GM23248 (cell line): ENCODE measurements around the gene CCDC78. TPM values are rescaled to one million over a fixed set of nuclear protein-coding genes. Genes with fewer than 3 reads are reported as not detected.
A peak's percentile ranks its signal among the peaks of the same experiment; 100 is the strongest.

Source experiments
- DNase-seq: peaks from one replicate; pipeline ENCODE4 v3.0.0-alpha.2; 2015
- H2AFZ ChIP-seq: fragments of 200-600 bp; sonication (generic); 2 replicates; pipeline ENCODE4 v1.6.1; 2016; ENCODE audit warnings: antibody characterized with exemption
- H3F3A ChIP-seq: fragments of 200-600 bp; sonication (generic); 2 replicates; pipeline ENCODE4 v1.6.1; 2016; ENCODE audit warnings: mild to moderate bottlenecking, antibody characterized with exemption, mixed run types; ENCODE audit not compliant: insufficient read depth
- H3K27ac ChIP-seq: fragments of 200-600 bp; sonication (generic); 2 replicates; pipeline ENCODE4 v1.5.1; 2016; ENCODE audit warnings: mild to moderate bottlenecking
- H3K27me3 ChIP-seq: fragments of 200-600 bp; sonication (generic); replicated peaks from 2 replicates; pipeline ENCODE4 v1.6.1; 2016; ENCODE audit warnings: mild to moderate bottlenecking; ENCODE audit not compliant: insufficient read depth
- H3K36me3 ChIP-seq: fragments of 200-600 bp; sonication (generic); 2 replicates; pipeline ENCODE4 v1.6.1; 2016; ENCODE audit warnings: low read depth, mild to moderate bottlenecking
- H3K4me1 ChIP-seq: fragments of 200-600 bp; sonication (generic); 2 replicates; pipeline ENCODE4 v1.6.1; 2016; ENCODE audit warnings: mild to moderate bottlenecking; ENCODE audit not compliant: insufficient read depth
- H3K4me2 ChIP-seq: fragments of 200-600 bp; sonication (generic); one replicate; pipeline ENCODE4 v1.6.1; 2016; ENCODE audit warnings: mild to moderate bottlenecking; ENCODE audit not compliant: unreplicated experiment
- H3K4me3 ChIP-seq: fragments of 200-600 bp; sonication (generic); 2 replicates; pipeline ENCODE4 v1.5.1; 2016; ENCODE audit warnings: mild to moderate bottlenecking
- H3K79me2 ChIP-seq: fragments of 200-600 bp; sonication (generic); 2 replicates; pipeline ENCODE4 v1.6.1; 2016; ENCODE audit warnings: mild to moderate bottlenecking; ENCODE audit not compliant: insufficient read depth
- H3K9ac ChIP-seq: fragments of 200-600 bp; sonication (generic); 2 replicates; pipeline ENCODE4 v1.6.1; 2016; ENCODE audit warnings: mild to moderate bottlenecking
- H3K9me2 ChIP-seq: fragments of 200-600 bp; sonication (generic); 2 replicates; pipeline ENCODE4 v1.6.1; 2016; ENCODE audit warnings: mixed run types, mild to moderate bottlenecking, moderate library complexity; ENCODE audit not compliant: insufficient read depth
- H3K9me3 ChIP-seq: fragments of 200-600 bp; sonication (generic); one replicate; pipeline ENCODE4 v1.6.1; 2017; ENCODE audit warnings: low read depth
- H4K20me1 ChIP-seq: fragments of 200-600 bp; sonication (generic); 2 replicates; pipeline ENCODE4 v1.6.0; 2016; ENCODE audit not compliant: insufficient read depth
- EZH2 ChIP-seq: fragments of 200-600 bp; sonication (generic); IDR thresholded peaks from 2 replicates; pipeline ENCODE4 v1.6.1; 2018; ENCODE audit warnings: antibody characterized with exemption, mild to moderate bottlenecking; ENCODE audit not compliant: insufficient read depth, poor library complexity, severe bottlenecking
- EZH2phosphoT487 ChIP-seq: fragments of 200-600 bp; sonication (generic); IDR thresholded peaks from 2 replicates; pipeline ENCODE4 v1.6.1; 2018; ENCODE audit warnings: antibody characterized with exemption, moderate library complexity, mild to moderate bottlenecking, low read depth; ENCODE audit not compliant: insufficient read depth
- WGBS, 2 experiments: methylation state at CpG; one replicate each; pipeline ENCODE4 v1.1.6; 2015 to 2017; ENCODE audit warnings: low lambda C conversion rate in 2 of 2, low coverage in 1 of 2; ENCODE audit errors: missing lambda C conversion rate in 2 of 2; 5-methylcytosine and 5-hydroxymethylcytosine counted together
- in situ Hi-C: fragments of 300-500 bp; cut with MboI; formaldehyde crosslinking; loops from 2 replicates; pipeline ENCODE4 v1.15.0; 2020
- polyA plus RNA-seq: library from polyadenylated mRNA; unstranded; fragments of >200 nt; fragmentation: Nextera tagmentation; extraction: Ambion mirVana; gene quantifications from 2 replicates; pipeline ENCODE4 v1.2.1, GENCODE V29; 2016
- total RNA-seq: library from RNA; depleted of rRNA; stranded (reverse); fragments of >200 nt; shearing (Covaris generic); gene quantifications from 2 replicates; pipeline ENCODE4 v1.2.3, GENCODE V29; 2014

CCDC78 gene
- total and polyA plus RNA-seq, 2 experiments from 2014 or later = 0.78 to 9.5 TPM

DNA sequence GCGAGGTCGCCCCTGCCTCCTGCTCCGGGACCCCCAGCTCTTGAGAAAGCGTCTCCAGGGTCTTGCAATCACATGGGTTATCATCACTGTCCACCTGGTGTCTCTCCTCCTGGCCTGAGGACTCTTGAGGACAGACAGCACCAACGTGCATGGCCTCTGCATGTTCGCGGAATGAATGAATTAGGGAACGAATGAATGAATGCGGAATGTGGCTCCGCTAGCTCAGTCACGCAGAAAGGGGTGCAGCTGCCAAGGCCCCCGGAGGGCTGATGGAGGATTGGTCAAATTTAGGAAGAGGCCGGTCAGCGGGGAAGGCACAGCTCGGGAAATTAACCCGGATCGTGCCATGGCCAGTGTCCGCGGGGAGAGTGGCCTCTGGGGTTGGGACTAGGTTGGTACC, 23.9 kb downstream of the CCDC78 start:
- in situ Hi-C loops = no loop called here
- Histone ChIP-seq H3K79me2 (no peaks in the 10 kb centered on the region), H3F3A (no peaks in the 10 kb centered on the region), H3K36me3 (no peaks in the 10 kb centered on the region), H3K9me2 (no peaks in the 10 kb centered on the region), H3K4me3 (no peak overlapping the region), H3K27me3 (peaks cover 34% of the 10 kb centered on the region), H3K27ac (no peak overlapping the region), H3K4me2 (no peak overlapping the region), H2AFZ (no peak overlapping the region), H4K20me1 (no peaks in the 10 kb centered on the region), H3K9me3 (no peaks in the 10 kb centered on the region), H3K4me1 (no peaks in the 10 kb centered on the region), H3K9ac (no peak overlapping the region)
- TF ChIP-seq EZH2phosphoT487 (no peak), EZH2 (no peak)
- WGBS, 2 experiments = 72 to 80% methylated on average over 19 of the region's 19 CpGs
- DNase-seq = no peak

GRCh38 chr16:700684-701584, 25.3 kb downstream of the CCDC78 start:
- no peak for TF ChIP-seq EZH2phosphoT487
- TF ChIP-seq EZH2 = no peak
- Histone ChIP-seq H3K9me3 (no peaks in the 10 kb centered on the region), H3K4me1 (no peaks in the 10 kb centered on the region), H3K27ac (no peak overlapping the region), H3K4me3 (no peak overlapping the region), H3F3A (no peaks in the 10 kb centered on the region), H4K20me1 (no peaks in the 10 kb centered on the region), H3K36me3 (no peaks in the 10 kb centered on the region), H3K27me3 (peaks cover 38% of the 10 kb centered on the region), H3K9me2 (no peaks in the 10 kb centered on the region), H3K79me2 (no peaks in the 10 kb centered on the region), H3K9ac (no peak overlapping the region), H3K4me2 (no peak overlapping the region), H2AFZ (no peak overlapping the region)
- in situ Hi-C loops = no loop called here
- WGBS, 2 experiments = 4 to 7% methylated on average over 28 to 67 of the region's 76 CpGs
- DNase-seq = peak; percentile 42

DNA sequence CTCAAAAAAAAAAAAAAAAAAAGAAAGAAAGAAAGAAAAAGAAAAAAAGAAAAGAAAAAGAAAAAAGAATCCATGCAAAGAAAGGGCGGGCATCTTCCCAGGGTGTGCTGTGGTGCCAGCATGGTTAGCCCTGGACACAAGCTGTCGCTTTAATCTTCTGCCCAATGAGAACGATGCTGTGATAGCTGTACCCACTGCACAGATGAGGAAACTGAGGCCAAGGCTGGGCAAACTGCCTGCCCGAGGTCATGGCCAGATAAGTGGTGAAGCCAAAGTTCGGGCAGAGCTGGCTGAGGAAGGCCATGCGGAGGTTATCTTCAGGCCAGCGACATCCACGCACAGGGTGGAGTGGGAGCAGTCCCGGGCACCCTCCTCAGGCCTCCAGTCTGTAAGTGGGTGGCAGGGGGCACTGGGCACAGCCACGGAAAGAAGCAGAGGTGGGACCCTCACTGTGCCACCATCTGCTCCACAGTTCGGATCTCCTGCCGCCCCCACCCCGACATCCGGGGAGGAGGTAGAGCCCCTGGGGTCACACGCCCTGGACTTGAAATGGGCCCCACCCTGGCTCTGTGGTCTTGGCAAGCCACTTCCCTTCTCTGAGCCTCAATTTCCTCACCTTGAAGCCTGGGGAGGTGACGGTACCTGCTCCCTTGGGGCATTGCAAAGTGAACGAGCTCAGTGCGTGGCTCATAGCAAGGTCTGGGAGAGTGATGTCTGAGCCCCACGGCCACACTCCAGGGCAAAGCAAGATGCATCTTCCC, 27.2 kb downstream of the CCDC78 start:
- H3K27me3 ChIP-seq = peaks cover 45% of the 10 kb centered on the region
- WGBS, 2 experiments = 56 to 58% methylated on average over 18 to 19 of the region's 19 CpGs
- in situ Hi-C loops = no loop called here
- H3K4me2 ChIP-seq = no peak overlapping the region
- no peaks in the 10 kb centered on the region for H3K36me3 ChIP-seq
- H3K4me3 ChIP-seq = no peak overlapping the region
- H3K79me2 ChIP-seq = no peaks in the 10 kb centered on the region
- H3K27ac ChIP-seq = no peak overlapping the region
- no peak for DNase-seq
- no peaks in the 10 kb centered on the region for H3F3A ChIP-seq
- H3K9me2 ChIP-seq = no peaks in the 10 kb centered on the region
- H3K4me1 ChIP-seq = no peaks in the 10 kb centered on the region
- H4K20me1 ChIP-seq = no peaks in the 10 kb centered on the region
- TF ChIP-seq EZH2 (no peak), EZH2phosphoT487 (no peak)
- no peak overlapping the region for H3K9ac ChIP-seq
- no peaks in the 10 kb centered on the region for H3K9me3 ChIP-seq
- H2AFZ ChIP-seq = no peak overlapping the region

DNA sequence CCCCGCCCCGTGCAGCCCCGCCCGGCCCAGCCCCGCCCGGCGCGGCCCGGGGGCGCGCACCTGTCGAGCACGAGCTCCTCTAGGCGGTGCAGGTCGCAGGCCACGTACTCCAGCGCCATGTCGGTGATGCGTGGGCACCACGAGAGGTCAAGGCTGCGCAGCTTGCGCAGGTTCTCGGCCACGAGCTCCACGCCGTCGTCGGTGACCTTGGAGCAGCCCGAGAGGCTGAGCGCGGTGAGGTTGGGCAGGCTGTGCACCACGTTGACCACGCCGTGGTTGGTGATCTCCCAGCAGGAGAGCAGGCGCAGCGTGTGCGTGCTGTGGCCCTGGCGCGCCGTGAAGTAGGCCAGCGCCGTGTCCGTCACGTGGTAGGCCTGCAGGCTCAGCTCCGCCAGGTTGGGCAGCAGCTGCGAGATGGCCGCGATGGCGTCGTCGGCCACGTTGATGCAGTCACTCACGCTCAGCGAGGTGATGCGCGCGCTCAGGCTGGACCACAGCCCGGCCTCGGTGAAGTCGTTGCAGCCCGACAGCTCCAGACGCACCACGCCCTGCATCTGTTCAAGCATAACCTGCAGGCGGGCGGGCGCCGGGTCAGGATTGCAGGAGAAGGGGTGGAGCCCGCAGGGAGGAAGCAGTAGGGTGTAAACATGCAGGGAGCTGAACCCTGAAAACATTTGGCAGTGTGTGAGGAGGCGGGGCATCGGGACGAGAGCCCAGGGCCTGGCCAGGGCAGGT, 30.7 kb downstream of the CCDC78 start:
- Histone ChIP-seq H3K4me1 (peaks cover 1% of the 10 kb centered on the region; the same call in 1 of the 2 replicates), H2AFZ (no peak overlapping the region), H3K36me3 (no peaks in the 10 kb centered on the region), H3K9me2 (no peaks in the 10 kb centered on the region), H3K4me2 (no peak overlapping the region), H3F3A (no peaks in the 10 kb centered on the region), H3K27ac (no peak overlapping the region), H3K9ac (no peak overlapping the region), H3K9me3 (no peaks in the 10 kb centered on the region), H4K20me1 (no peaks in the 10 kb centered on the region), H3K27me3 (peaks cover 19% of the 10 kb centered on the region), H3K4me3 (no peak overlapping the region), H3K79me2 (no peaks in the 10 kb centered on the region)
- no peak for TF ChIP-seq EZH2phosphoT487
- TF ChIP-seq EZH2 = no peak
- WGBS, 2 experiments = 4 to 5% methylated on average over 61 to 64 of the region's 71 CpGs
- peak; percentile 58 for DNase-seq
- in situ Hi-C loops = no loop called here
